ENCODE results near the gene CD163L1.

GRCh38 chr12:7486512-7486911 is 42.6 kb upstream of the CD163L1 start:
- TF ChIP-seq POLR2AphosphoS5 (IDR thresholded peaks at IDR 0.05) (no peak), POLR2A (IDR thresholded peaks at IDR 0.05) (no peak)

All from transverse colon (tissue), 3 donors.